ENCODE results near the gene HOXD9.

The HOXD9 gene

GRCh38 chr2:176098366-176099158 is 24.0 kb upstream of the HOXD9 start:
- no peak for DNase-seq (ENCODE audit: low read depth)

DNA sequence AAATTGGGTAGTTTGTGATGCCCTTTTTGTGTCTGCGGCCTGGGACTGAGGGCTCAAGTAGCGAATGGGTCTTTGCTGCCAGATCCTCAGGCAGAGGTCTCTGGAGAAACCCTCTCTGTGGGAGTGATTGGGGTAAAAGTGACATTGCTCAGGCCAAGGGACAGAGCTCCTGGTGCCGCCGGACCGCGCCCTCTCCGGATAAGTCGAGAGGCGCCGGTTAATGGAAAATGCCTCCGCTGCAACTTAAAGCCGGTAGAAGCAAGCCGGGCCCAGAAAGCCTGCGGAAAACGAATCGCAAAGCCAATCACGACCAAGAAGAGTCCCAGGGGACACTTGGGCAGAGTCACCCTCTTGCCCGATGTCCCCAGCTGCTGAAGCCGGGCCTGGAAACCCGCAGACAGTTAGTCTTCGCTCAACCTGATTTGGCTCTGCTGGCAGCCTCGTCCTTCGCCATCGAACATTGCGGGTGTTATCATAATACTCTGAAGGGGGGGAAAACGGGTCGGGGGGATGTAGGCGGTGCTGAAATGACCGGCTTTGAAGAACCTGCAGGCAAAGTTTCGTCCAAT is 23.3 kb upstream of the HOXD9 start:
- no peak for DNase-seq (ENCODE audit: low read depth)

- no peak for DNase-seq (ENCODE audit: low read depth)
Measured at GRCh38 chr2:176099728-176100546, 22.6 kb upstream of the HOXD9 start, which contains the start of gene HOXD12. TSS of gene HOXD12 (plus strand) at chr2:176099795. CDS start at chr2:176099802, 7 bp downstream.

DNA sequence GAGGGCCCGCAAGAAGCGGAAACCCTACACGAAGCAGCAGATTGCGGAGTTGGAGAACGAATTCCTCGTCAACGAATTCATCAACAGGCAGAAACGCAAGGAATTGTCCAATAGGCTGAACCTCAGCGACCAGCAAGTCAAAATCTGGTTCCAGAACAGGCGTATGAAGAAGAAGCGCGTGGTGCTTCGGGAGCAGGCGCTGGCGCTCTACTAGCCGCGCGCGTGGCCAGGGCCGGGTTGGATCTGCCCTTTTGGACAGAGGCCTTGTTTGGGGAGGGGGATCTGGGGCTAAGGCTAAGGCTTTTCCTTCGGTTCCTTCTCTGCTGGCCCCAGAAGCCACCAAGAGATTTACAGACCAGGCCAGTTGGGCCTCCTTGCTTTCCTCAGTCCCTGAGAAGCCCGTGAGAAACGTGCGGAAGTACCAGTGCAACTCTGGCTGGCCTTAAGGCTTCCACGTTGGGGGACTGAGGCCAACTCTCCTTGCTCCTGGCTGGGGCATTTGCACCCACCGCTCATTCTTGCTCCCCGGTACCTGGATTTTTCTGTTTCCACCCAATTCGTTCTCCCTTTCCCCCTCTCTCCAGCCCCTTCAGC is 21.9 kb upstream of the HOXD9 start:
- no peak for DNase-seq (ENCODE audit: low read depth)

- no peak for DNase-seq (ENCODE audit: low read depth)
Measured at GRCh38 chr2:176101216-176101830, 21.2 kb upstream of the HOXD9 start.

GRCh38 chr2:176101842-176102241 is 20.7 kb upstream of the HOXD9 start:
- DNase-seq (ENCODE audit: low read depth): no peak

DNA sequence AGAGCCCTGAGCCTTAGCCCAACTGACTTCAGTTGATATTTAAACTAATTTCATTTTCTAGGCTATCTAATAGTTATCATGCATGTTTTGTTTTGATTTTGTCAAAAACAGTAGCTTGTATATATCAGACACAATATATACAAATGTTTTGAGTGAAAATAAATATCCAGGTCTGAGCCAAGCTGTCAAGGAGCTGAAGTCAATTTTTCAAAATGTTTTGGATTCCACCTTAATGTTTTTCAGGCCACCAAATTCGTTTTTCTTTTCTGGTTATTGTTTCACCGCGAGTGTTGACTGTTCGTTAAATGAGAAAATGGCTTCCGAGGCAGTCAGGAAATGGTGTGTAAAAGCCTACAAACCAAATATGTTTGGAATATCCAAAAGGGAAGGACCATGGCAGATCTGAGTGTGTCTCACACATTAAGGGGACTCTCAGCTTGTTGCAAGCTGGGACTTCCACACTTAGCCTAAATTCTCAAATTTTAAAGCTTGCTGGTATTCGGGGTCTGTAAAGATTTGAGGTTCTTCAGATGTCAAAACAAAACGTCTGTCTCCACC is 20.1 kb upstream of the HOXD9 start:
- DNase-seq (ENCODE audit: low read depth): no peak

- no peak for DNase-seq (ENCODE audit: low read depth)
Measured at GRCh38 chr2:176103194-176103593, 19.3 kb upstream of the HOXD9 start.

- DNase-seq (ENCODE audit: low read depth): no peak
Measured at GRCh38 chr2:176103742-176104315, 18.7 kb upstream of the HOXD9 start.

DNA sequence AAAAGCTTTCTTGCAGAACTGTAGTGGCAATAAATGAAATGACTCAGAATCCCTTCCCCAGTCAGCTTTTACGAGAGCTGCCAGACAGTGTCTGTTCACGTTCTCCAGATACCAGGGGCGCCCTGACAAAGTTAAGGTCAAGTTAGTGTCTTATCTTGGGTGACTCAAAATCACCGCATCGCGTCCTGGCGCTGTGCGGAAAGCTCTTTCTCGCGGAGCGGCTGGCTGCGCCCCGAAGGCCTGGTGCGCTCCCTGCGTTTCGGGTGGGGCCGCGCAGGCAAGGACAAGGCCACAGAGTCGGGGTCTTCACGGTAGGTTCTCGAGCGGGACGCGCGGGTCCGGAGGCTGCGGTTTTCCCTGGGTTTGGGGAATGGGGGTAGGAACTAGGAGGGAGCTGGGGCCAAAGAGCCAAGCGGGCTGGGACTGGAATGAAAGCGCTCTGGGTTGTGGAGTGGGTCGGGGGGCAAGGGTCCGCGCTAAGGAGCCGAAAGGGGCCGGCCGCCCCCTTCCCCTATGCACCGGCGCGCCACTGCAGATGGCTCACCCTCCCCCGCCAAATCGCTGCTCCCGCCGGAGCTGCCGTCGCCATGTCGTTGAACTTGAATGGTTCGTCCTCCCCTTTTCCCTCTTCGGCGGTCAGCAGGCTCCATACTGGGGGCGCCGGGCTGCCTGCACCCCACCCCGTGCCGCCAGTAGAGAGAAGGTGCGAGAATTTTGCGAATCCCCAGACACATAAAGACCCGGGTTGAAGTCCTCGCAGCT is 18.0 kb upstream of the HOXD9 start:
- DNase-seq (ENCODE audit: low read depth): no peak

GRCh38 chr2:176105078-176105729 is 17.3 kb upstream of the HOXD9 start:
- DNase-seq (ENCODE audit: low read depth): no peak

- DNase-seq (ENCODE audit: low read depth): no peak
Measured at GRCh38 chr2:176105730-176106580, 16.6 kb upstream of the HOXD9 start.

DNA sequence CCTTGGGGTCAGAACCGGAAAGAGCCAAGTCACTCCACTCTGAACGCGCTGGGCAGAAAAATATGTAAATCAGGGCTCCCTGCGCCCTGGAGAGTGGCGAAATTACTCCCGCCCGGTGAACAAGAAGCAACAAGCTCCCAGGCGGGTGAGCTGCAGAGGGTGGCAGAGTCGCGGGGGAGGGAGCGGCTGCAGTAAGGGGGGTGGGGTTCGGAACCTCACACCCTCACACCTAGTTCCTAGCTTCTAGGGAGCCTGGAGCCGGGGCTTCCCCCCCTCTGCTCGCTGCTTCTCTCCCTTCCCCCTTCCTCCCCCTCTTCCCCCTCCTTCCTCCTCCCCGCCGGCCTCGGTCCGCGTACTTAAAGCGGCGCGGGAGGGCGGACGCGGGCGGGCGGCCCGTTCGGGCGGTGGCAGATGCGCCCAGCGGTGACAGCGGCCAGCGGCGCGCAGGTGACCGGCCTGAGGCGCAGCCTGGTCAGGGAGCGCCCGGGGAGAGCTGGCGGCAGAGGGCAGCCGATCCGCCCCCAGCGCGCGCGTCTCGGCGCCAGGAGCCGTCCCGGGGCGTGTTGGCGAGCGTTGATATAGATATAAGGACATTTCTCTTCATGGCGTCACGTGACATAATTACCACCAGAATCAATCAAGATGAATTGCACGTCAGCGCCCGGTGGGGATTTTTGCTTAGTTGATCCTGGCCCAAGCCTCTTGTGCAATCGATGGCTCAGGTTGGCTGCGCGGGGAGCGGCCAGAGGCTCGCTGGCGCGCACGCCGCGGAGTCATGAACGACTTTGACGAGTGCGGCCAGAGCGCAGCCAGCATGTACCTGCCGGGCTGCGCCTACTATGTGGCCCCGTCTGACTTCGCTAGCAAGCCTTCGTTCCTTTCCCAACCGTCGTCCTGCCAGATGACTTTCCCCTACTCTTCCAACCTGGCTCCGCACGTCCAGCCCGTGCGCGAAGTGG is 15.7 kb upstream of the HOXD9 start, which contains the start of gene HOXD11:
Gene HOXD11 (plus strand): TSS at position 700 of the 959 bp plus-strand sequence. CDS start 76 bp downstream, at position 776.
- no peak for DNase-seq (ENCODE audit: low read depth)

DNA sequence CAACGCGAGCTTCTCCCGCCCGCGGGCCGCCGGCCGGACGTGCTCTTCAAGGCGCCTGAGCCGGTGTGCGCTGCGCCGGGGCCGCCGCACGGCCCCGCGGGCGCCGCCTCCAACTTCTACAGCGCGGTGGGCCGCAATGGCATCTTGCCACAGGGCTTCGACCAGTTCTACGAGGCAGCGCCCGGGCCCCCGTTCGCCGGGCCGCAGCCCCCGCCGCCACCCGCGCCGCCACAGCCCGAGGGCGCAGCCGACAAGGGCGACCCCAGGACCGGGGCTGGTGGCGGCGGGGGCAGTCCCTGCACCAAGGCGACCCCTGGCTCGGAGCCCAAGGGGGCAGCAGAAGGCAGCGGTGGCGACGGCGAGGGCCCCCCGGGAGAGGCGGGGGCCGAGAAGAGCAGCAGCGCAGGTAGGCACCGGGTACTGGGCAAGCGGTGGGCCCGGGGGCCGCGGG is 14.8 kb upstream of the HOXD9 start:
- DNase-seq (ENCODE audit: low read depth): no peak

DNA sequence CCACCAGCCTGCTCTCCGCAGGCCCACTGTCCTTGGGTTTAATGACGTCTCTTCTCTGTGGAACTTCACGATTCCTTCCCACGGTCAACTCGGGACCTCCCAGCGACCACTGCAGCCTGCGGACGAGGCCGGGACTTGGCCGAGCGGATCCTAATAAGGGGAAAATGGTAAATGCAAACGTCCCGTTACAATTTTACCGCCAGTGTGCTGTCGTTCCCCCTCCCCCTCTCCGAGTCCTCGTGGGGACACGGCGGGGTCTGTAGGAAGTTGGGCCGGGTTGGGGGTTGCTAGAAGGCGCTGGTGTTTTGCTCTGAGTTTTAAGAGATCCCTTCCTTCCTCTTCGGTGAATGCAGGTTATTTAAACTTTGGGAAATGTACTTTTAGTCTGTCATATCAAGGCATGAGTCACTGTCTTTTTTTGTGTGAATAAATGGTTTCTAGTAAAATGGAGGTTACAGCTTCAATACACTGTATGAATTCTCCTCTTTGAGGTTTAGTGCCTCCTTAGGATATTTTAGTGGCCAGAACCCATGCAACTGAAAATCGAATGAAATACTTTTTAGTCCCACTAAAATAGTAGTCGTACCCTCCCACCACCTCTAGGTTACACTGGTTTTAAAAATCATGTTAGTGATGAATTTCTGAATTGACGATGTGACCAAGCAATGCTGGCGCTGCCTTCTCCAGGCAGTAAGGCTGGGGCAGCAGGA is 13.2 kb upstream of the HOXD9 start:
- DNase-seq (ENCODE audit: low read depth): no peak

GRCh38 chr2:176109946-176110345 is 12.6 kb upstream of the HOXD9 start:
- no peak for DNase-seq (ENCODE audit: low read depth)

Data from HS-27A (cell line).